Forelimb muscle (tissue), 1 donor: ENCODE results near the gene TMEM131. TPM values are rescaled to one million over a fixed set of nuclear protein-coding genes. Genes with fewer than 3 reads are reported as not detected.

Source experiments
- DNase-seq: peaks from one replicate; pipeline ENCODE4 v3.0.0-alpha.2; 2013; ENCODE audit warnings: low read depth
- polyA plus RNA-seq: library from polyadenylated mRNA; unstranded; fragments of 120-200 nt; gene quantifications from one replicate; pipeline ENCODE4 v1.2.1, GENCODE V29; 2013; ENCODE audit not compliant: insufficient read length

The TMEM131 gene
- polyA plus RNA-seq, 1 donor = 46.4 TPM

GRCh38 chr2:97812931-97813330 lies 182.8 kb downstream of the TMEM131 start:
- no peak for DNase-seq

- no peak for DNase-seq
Observed at GRCh38 chr2:97808816-97809215, 186.9 kb downstream of the TMEM131 start.

GRCh38 chr2:97806738-97807618 lies 188.8 kb downstream of the TMEM131 start:
- DNase-seq = peak; percentile 46

- DNase-seq = no peak
Observed at GRCh38 chr2:97805776-97806175, 190.0 kb downstream of the TMEM131 start.

GRCh38 chr2:97801028-97801427 lies 194.7 kb downstream of the TMEM131 start:
- DNase-seq = no peak

- DNase-seq = no peak
Observed at GRCh38 chr2:97798416-97798815, 197.3 kb downstream of the TMEM131 start.

- no peak for DNase-seq
Observed at GRCh38 chr2:97797355-97797754, 198.4 kb downstream of the TMEM131 start.

GRCh38 chr2:97796465-97797126 lies 199.2 kb downstream of the TMEM131 start:
- no peak for DNase-seq

GRCh38 chr2:97792416-97792815 lies 203.3 kb downstream of the TMEM131 start:
- DNase-seq = no peak

- no peak for DNase-seq
Observed at GRCh38 chr2:97788986-97789644, 206.6 kb downstream of the TMEM131 start.

- DNase-seq = no peak
Observed at GRCh38 chr2:97785818-97786217, 209.9 kb downstream of the TMEM131 start.

GRCh38 chr2:97784953-97785352 lies 210.8 kb downstream of the TMEM131 start:
- no peak for DNase-seq

- no peak for DNase-seq
Observed at GRCh38 chr2:97781981-97782380, 213.8 kb downstream of the TMEM131 start.

GRCh38 chr2:97779141-97779540 lies 216.6 kb downstream of the TMEM131 start:
- no peak for DNase-seq

GRCh38 chr2:97775074-97775473 lies 220.7 kb downstream of the TMEM131 start:
- no peak for DNase-seq

- DNase-seq = no peak
Observed at GRCh38 chr2:97774425-97774824, 221.3 kb downstream of the TMEM131 start.

- no peak for DNase-seq
Observed at GRCh38 chr2:97770445-97770844, 225.3 kb downstream of the TMEM131 start.

GRCh38 chr2:97769711-97770110 lies 226.0 kb downstream of the TMEM131 start:
- DNase-seq = no peak

- DNase-seq = no peak
Observed at GRCh38 chr2:97769308-97769707, 226.4 kb downstream of the TMEM131 start.

GRCh38 chr2:97766567-97766966 lies 229.2 kb downstream of the TMEM131 start:
- DNase-seq = no peak

GRCh38 chr2:97765933-97766332 lies 229.8 kb downstream of the TMEM131 start:
- DNase-seq = no peak

GRCh38 chr2:97764559-97765263 lies 231.0 kb downstream of the TMEM131 start:
- DNase-seq = no peak
